ENCODE data around the gene LSM12.
A peak's percentile ranks its signal among the peaks of the same experiment; 100 is the strongest.

Gene LSM12

GRCh38 chr17:44066204-44066930, at the start of gene LSM12:
LSM12 (minus strand) TSS chr17:44066671; CDS start chr17:44066587, 84 bp downstream.
- Histone ChIP-seq H3K4me1 (ENCODE audit: insufficient read depth, low read length) (peaks cover 8% of the 10 kb centered on the region), H2AFZ (ENCODE audit: low read depth, low read length) (peak within 1 kb of the TSS; percentile 38), H3K9me3 (ENCODE audit: low read length) (no peaks in the 10 kb centered on the region), H3K36me3 (ENCODE audit: insufficient read depth, low read length) (peaks cover 23% of the 10 kb centered on the region), H3K27me3 (ENCODE audit: insufficient read depth, low read length) (no peaks in the 10 kb centered on the region), H3K4me3 (ENCODE audit: low read length) (peak within 1 kb of the TSS; percentile 81)

DNA sequence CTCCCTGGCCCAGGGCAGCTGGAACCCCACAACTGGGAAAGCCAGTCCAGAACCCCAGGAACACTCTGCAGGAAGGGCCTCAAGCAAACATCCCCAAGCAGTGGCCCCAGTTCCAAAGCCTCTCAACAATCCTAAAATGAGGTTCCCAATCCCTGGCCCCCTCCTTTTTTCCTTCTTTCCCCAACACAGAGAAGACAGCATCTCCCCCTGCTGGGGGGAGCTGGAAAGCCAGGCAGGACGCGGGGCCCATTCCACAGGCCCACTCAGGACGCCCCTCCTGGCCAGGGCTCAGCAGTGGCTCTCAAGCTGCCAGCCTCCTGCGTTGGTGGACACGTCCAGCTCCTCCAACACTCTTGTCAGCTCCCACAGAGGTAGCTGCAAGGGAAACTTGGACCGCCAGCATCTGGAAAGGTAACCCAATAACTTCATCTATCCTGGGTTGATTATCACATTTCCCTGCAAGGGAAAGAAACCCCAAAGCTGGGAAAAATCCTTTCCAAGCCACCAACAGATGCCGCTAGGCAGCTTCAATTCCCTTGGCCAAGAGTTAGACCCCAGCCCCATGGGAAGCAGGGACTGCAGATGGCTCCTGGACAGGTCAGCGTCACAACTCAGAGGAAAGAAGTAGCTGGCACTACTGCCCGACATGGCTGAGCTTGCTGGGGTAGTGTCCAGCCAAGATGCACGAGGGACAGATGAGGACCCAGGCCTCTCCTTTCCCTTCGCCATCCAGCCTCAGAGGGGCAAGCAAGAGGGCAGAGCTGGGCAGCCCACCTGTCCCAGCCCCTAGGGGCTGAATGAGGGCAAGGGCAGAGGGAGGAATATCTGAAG, 49.3 kb upstream of the LSM12 start:
- H3K27me3 ChIP-seq (ENCODE audit: insufficient read depth, low read length), result no peaks in the 10 kb centered on the region
- H3K4me1 ChIP-seq (ENCODE audit: insufficient read depth, low read length), result peaks cover 14% of the 10 kb centered on the region
- peaks cover 18% of the 10 kb centered on the region for H3K36me3 ChIP-seq (ENCODE audit: insufficient read depth, low read length)
- no peaks in the 10 kb centered on the region for H3K9me3 ChIP-seq (ENCODE audit: low read length)
- no peak overlapping the region for H2AFZ ChIP-seq (ENCODE audit: low read depth, low read length)
- no peak overlapping the region for H3K4me3 ChIP-seq (ENCODE audit: low read length)

DNA sequence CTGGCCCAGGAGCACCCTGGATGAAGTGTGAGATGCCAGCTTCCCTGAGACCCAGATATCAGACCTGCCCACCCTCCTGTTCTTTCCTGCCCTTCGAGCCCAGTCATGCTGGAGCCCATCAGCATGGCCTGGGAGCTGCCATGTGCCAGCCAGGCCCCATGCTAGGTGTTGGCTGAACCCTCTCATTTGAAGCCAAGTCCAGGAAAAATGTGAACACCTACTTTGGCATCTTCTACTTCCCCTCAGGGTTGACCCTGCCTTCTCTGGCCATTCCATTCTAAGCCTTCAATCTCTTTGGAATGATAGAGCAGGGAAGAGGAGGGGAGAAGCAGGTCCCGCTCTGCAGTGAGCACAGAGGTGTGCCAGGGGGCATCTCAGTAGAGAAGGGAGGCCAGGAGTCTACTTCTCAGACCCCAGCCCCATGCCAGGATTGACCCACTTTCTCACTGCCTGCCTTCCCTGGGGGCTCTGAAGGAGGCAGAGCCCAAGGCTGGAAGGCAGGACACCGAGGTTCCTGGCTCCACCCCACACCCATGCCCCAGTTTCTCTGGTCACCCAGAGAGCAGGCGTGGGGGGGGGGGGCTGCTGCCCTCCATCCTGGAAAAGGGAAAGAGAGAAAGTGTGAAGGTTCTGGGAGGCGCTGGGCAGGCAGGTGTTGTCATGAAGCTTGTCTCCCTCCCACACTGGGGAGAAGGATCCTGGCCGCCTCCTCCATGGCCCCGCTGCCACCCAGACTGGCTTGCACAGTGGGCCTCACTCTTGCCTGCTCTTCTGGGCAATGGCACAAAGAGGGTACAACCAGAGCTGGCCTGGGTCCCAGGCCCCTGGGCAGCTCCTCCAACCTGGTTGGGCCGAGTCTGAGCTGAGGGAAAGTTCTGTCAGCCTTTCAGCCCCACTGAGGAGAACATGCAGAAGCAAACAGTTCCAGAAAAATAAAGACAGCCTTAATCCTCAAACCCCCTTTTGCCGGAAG, 47.7 kb upstream of the LSM12 start:
- Histone ChIP-seq H3K9me3 (ENCODE audit: low read length) (no peaks in the 10 kb centered on the region), H2AFZ (ENCODE audit: low read depth, low read length) (no peak overlapping the region), H3K4me3 (ENCODE audit: low read length) (no peak overlapping the region), H3K4me1 (ENCODE audit: insufficient read depth, low read length) (peaks cover 15% of the 10 kb centered on the region), H3K36me3 (ENCODE audit: insufficient read depth, low read length) (peaks cover 25% of the 10 kb centered on the region), H3K27me3 (ENCODE audit: insufficient read depth, low read length) (no peaks in the 10 kb centered on the region)

- peaks cover 15% of the 10 kb centered on the region for H3K4me1 ChIP-seq (ENCODE audit: insufficient read depth, low read length)
- no peaks in the 10 kb centered on the region for H3K9me3 ChIP-seq (ENCODE audit: low read length)
- H3K4me3 ChIP-seq (ENCODE audit: low read length), result no peak overlapping the region
- no peak overlapping the region for H2AFZ ChIP-seq (ENCODE audit: low read depth, low read length)
- no peaks in the 10 kb centered on the region for H3K27me3 ChIP-seq (ENCODE audit: insufficient read depth, low read length)
- peaks cover 25% of the 10 kb centered on the region for H3K36me3 ChIP-seq (ENCODE audit: insufficient read depth, low read length)
Measured at GRCh38 chr17:44113382-44113781, 46.9 kb upstream of the LSM12 start.

GRCh38 chr17:44112284-44113280, 46.1 kb upstream of the LSM12 start:
- H3K36me3 ChIP-seq (ENCODE audit: insufficient read depth, low read length), result peaks cover 25% of the 10 kb centered on the region
- H3K27me3 ChIP-seq (ENCODE audit: insufficient read depth, low read length), result no peaks in the 10 kb centered on the region
- no peak overlapping the region for H3K4me3 ChIP-seq (ENCODE audit: low read length)
- H2AFZ ChIP-seq (ENCODE audit: low read depth, low read length), result no peak overlapping the region
- peaks cover 15% of the 10 kb centered on the region for H3K4me1 ChIP-seq (ENCODE audit: insufficient read depth, low read length)
- H3K9me3 ChIP-seq (ENCODE audit: low read length), result no peaks in the 10 kb centered on the region

GRCh38 chr17:44111777-44112176, 45.3 kb upstream of the LSM12 start:
- Histone ChIP-seq H3K4me3 (ENCODE audit: low read length) (no peak overlapping the region), H3K36me3 (ENCODE audit: insufficient read depth, low read length) (peaks cover 18% of the 10 kb centered on the region), H3K9me3 (ENCODE audit: low read length) (no peaks in the 10 kb centered on the region), H3K27me3 (ENCODE audit: insufficient read depth, low read length) (no peaks in the 10 kb centered on the region), H2AFZ (ENCODE audit: low read depth, low read length) (no peak overlapping the region), H3K4me1 (ENCODE audit: insufficient read depth, low read length) (peaks cover 15% of the 10 kb centered on the region)

DNA sequence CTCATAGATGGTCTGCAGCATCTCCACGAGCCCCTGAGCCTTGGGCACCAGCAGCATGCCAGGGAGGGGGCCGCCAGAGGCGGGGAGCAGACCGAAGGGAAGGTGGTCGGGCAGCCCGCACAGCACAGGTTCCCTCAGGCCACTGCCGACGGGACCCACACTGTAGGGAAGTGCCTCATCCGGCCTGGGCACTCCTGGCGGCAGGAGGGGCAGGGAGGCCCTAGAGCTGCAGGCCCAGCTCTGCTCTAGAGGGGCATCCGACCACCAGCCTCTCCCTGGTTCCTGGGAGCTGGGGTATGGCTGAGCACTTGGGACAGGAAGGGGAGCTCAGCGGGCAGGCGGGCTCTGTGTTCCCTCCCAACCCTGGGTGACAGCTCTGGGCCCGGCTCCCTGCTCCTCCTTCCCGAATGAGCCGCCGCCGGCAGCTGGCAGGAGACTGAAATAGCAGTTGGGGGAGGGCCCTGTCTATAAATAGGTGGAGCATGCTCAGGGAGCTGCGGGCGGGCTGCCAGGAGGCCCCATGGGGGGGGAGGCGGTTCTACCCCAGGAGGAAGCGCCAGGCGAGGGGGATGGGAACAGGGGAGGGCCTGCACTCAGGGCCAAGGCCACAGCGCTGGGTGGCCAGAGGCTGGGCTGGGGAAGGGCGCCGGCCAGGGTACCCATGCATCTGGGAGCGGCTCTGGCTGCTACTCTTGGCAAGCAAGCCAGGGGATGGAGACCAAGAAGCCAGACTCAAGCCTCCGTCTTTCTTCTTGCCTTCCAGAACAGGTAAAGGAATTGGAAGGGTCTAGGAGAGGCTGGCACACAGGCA, 44.6 kb upstream of the LSM12 start:
- Histone ChIP-seq H3K4me1 (ENCODE audit: insufficient read depth, low read length) (peaks cover 15% of the 10 kb centered on the region), H3K4me3 (ENCODE audit: low read length) (no peak overlapping the region), H3K9me3 (ENCODE audit: low read length) (no peaks in the 10 kb centered on the region), H2AFZ (ENCODE audit: low read depth, low read length) (no peak overlapping the region), H3K27me3 (ENCODE audit: insufficient read depth, low read length) (no peaks in the 10 kb centered on the region), H3K36me3 (ENCODE audit: insufficient read depth, low read length) (peaks cover 12% of the 10 kb centered on the region)

DNA sequence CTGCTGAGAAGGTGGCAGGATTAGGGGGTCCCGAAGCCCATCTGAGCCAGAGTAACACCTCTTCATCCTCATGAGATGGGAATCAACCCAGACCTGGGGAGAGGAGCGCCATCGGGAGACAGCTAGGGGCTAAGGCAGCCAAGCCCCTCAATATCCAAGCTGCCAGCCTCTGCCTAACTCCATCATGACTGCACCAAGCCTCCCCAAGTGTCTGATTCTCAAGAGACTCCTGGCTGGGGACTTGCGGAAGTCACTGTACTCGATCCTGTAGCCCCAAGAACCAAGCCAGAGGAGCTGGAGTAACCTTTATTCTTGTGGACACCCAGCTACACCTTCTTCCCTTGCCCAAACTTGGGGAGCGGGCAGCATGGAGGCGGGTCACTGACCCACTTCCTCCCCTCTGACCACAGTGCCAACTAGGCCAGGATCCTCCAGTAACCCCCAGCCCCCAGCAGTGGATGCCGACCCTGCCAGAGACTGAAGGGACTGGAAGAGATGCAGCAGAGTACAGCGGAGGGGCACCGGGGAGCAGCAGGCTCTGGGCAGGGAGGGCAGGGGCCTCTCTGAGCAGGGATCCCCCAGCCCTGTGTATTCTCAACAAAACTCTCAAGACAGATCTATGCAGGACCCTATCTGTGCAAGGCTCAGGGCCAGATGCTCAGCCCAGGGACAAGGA, 43.7 kb upstream of the LSM12 start:
- Histone ChIP-seq H3K9me3 (ENCODE audit: low read length) (no peaks in the 10 kb centered on the region), H3K27me3 (ENCODE audit: insufficient read depth, low read length) (no peaks in the 10 kb centered on the region), H3K36me3 (ENCODE audit: insufficient read depth, low read length) (peaks cover 10% of the 10 kb centered on the region), H3K4me3 (ENCODE audit: low read length) (no peak overlapping the region), H3K4me1 (ENCODE audit: insufficient read depth, low read length) (peaks cover 15% of the 10 kb centered on the region), H2AFZ (ENCODE audit: low read depth, low read length) (no peak overlapping the region)

GRCh38 chr17:44109312-44109630, 42.8 kb upstream of the LSM12 start:
- no peaks in the 10 kb centered on the region for H3K27me3 ChIP-seq (ENCODE audit: insufficient read depth, low read length)
- H3K9me3 ChIP-seq (ENCODE audit: low read length), result no peaks in the 10 kb centered on the region
- no peak overlapping the region for H2AFZ ChIP-seq (ENCODE audit: low read depth, low read length)
- H3K4me1 ChIP-seq (ENCODE audit: insufficient read depth, low read length), result peaks cover 15% of the 10 kb centered on the region
- peaks cover 7% of the 10 kb centered on the region for H3K36me3 ChIP-seq (ENCODE audit: insufficient read depth, low read length)
- no peak overlapping the region for H3K4me3 ChIP-seq (ENCODE audit: low read length)

DNA sequence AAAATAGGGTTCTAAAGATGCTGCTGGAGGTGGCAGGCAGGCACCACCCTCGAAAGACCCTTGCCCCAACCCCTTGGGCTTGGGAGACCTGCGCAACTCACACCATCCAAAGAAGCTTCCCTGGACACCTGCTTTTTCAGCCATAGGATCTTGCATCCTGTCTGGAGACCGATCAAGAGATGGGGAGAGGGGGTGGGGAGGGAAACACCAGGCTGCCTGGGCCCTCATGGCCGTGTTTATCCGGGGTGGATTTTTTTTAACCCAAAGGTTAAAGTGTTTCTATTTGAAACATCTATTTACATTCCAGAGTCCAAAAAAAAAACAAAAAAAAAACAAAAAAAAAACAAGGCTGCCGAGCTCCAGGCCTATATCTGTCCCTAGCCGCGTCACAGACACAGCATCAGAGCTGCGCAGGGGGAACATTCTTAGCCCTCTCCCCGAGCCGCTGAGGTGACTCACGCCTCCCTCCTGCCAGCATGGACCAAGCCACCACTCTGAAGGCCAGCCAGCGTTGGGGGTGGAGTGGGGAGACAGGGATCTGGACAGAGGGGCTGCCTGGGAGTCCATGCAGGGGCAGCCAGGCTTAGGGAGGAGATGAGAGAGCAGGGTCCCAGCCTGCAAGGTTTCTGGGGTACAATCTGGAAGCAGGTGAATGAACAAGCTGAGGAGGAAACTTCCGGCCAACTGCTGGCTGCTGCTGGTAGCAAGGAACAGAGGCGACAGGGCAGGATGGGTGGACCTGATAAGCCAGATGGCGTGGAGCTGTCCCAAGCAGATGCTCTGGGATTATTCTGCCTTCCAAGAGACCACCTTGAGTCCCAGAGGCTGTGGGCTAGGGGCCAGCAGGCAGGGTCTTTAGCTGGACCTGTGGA, 42.2 kb upstream of the LSM12 start:
- Histone ChIP-seq H3K9me3 (ENCODE audit: low read length) (no peaks in the 10 kb centered on the region), H3K4me3 (ENCODE audit: low read length) (no peak overlapping the region), H3K36me3 (ENCODE audit: insufficient read depth, low read length) (peaks cover 7% of the 10 kb centered on the region), H2AFZ (ENCODE audit: low read depth, low read length) (no peak overlapping the region), H3K4me1 (ENCODE audit: insufficient read depth, low read length) (peaks cover 15% of the 10 kb centered on the region), H3K27me3 (ENCODE audit: insufficient read depth, low read length) (no peaks in the 10 kb centered on the region)

Measured in neuron (in vitro differentiated cells).